ENCODE results near the gene TPPP2.

GRCh38 chr14:20999591-20999990 is 30.4 kb upstream of the TPPP2 start:
- TF ChIP-seq ZC3H10 (CRISPR knock-in tag; IDR thresholded peaks at IDR 0.05) (no peak), GLIS3 (CRISPR knock-in tag; IDR thresholded peaks at IDR 0.05) (no peak), ISL1 (CRISPR knock-in tag; IDR thresholded peaks at IDR 0.05) (no peak), TSHZ2 (CRISPR knock-in tag; IDR thresholded peaks at IDR 0.05) (no peak), POU6F1 (CRISPR knock-in tag; IDR thresholded peaks at IDR 0.05; ENCODE audit: borderline replicate concordance, low read depth) (no peak), BACH2 (CRISPR knock-in tag; IDR thresholded peaks at IDR 0.05; ENCODE audit: borderline replicate concordance) (no peak), CREB5 (CRISPR knock-in tag; IDR thresholded peaks at IDR 0.05; ENCODE audit: low read depth) (no peak), ZNF8 (CRISPR knock-in tag; IDR thresholded peaks at IDR 0.05) (no peak), PATZ1 (CRISPR knock-in tag; IDR thresholded peaks at IDR 0.05; ENCODE audit: borderline replicate concordance) (no peak)

All from SK-N-SH treated with all-trans-retinoic acid at 6 μM for 48 hours (cell line).